ENCODE results near the gene AGMAT.
A peak's percentile ranks its signal among the peaks of the same experiment; 100 is the strongest.

Gene AGMAT

GRCh38 chr1:15620155-15620545, 35.3 kb upstream of the AGMAT start:
- in situ Hi-C loops (cut with MboI; ENCODE audit: low pct_unique_long_range_greater_than_20kb, low sequenced_read_pairs, unreplicated experiment), result no loop called here
- no peak for DNase-seq (ENCODE audit: low spot score)
- TF ChIP-seq CTCF (IDR thresholded peaks at IDR 0.05; ENCODE audit: extremely low read depth, insufficient read depth, missing control alignments), result no peak

GRCh38 chr1:15618655-15619525, 34.0 kb upstream of the AGMAT start:
- in situ Hi-C loops (cut with MboI; ENCODE audit: low pct_unique_long_range_greater_than_20kb, low sequenced_read_pairs, unreplicated experiment), result no loop called here
- no peak for TF ChIP-seq CTCF (IDR thresholded peaks at IDR 0.05; ENCODE audit: extremely low read depth, insufficient read depth, missing control alignments)
- no peak for DNase-seq (ENCODE audit: low spot score)

- in situ Hi-C loops (cut with MboI; ENCODE audit: low pct_unique_long_range_greater_than_20kb, low sequenced_read_pairs, unreplicated experiment), result no loop called here
- DNase-seq (ENCODE audit: low spot score), result peak; percentile 61
- no peak for TF ChIP-seq CTCF (IDR thresholded peaks at IDR 0.05; ENCODE audit: extremely low read depth, insufficient read depth, missing control alignments)
Measured at GRCh38 chr1:15618077-15618654, 33.3 kb upstream of the AGMAT start.

GRCh38 chr1:15617173-15618076, 32.6 kb upstream of the AGMAT start, which contains the start of gene DDI2:
TSS of gene DDI2 (plus strand) at chr1:15617458. CDS start at chr1:15617671, 213 bp downstream.
- in situ Hi-C loops (cut with MboI; ENCODE audit: low pct_unique_long_range_greater_than_20kb, low sequenced_read_pairs, unreplicated experiment), result no loop called here
- DNase-seq (ENCODE audit: low spot score), result peak; percentile 95
- no peak for TF ChIP-seq CTCF (IDR thresholded peaks at IDR 0.05; ENCODE audit: extremely low read depth, insufficient read depth, missing control alignments)

GRCh38 chr1:15616373-15617172, 31.7 kb upstream of the AGMAT start:
- no peak for TF ChIP-seq CTCF (IDR thresholded peaks at IDR 0.05; ENCODE audit: extremely low read depth, insufficient read depth, missing control alignments)
- in situ Hi-C loops (cut with MboI; ENCODE audit: low pct_unique_long_range_greater_than_20kb, low sequenced_read_pairs, unreplicated experiment), result no loop called here
- DNase-seq (ENCODE audit: low spot score), result peak; percentile 27
